ENCODE measurements around the gene CHORDC1.

The CHORDC1 gene

GRCh38 chr11:90235526-90235925, 12.7 kb upstream of the CHORDC1 start:
- Histone ChIP-seq H3K36me3 (ENCODE audit: insufficient read depth, low read length) (no peaks in the 10 kb centered on the region), H3K4me3 (ENCODE audit: low read depth, low read length, poor library complexity, severe bottlenecking) (no peak overlapping the region), H3F3A (ENCODE audit: insufficient read depth, low read length) (no peaks in the 10 kb centered on the region), H3K79me2 (ENCODE audit: insufficient read depth, low read length) (no peaks in the 10 kb centered on the region), H3K4me1 (ENCODE audit: insufficient read depth, low read length, severe bottlenecking) (no peaks in the 10 kb centered on the region), H3K4me2 (ENCODE audit: low read length) (no peak overlapping the region), H4K20me1 (ENCODE audit: insufficient read depth, low read length) (no peaks in the 10 kb centered on the region), H3K9me3 (ENCODE audit: low read length) (no peaks in the 10 kb centered on the region), H3K9me2 (ENCODE audit: low read depth, low read length) (no peaks in the 10 kb centered on the region), H3K9ac (ENCODE audit: low read length) (no peak overlapping the region), H3K27me3 (ENCODE audit: insufficient read depth, low read length) (no peaks in the 10 kb centered on the region), H2AFZ (ENCODE audit: low read length) (no peak overlapping the region), H3K27ac (ENCODE audit: low read depth, low read length, poor library complexity, severe bottlenecking) (no peak overlapping the region)
- TF ChIP-seq, protein P1, sequence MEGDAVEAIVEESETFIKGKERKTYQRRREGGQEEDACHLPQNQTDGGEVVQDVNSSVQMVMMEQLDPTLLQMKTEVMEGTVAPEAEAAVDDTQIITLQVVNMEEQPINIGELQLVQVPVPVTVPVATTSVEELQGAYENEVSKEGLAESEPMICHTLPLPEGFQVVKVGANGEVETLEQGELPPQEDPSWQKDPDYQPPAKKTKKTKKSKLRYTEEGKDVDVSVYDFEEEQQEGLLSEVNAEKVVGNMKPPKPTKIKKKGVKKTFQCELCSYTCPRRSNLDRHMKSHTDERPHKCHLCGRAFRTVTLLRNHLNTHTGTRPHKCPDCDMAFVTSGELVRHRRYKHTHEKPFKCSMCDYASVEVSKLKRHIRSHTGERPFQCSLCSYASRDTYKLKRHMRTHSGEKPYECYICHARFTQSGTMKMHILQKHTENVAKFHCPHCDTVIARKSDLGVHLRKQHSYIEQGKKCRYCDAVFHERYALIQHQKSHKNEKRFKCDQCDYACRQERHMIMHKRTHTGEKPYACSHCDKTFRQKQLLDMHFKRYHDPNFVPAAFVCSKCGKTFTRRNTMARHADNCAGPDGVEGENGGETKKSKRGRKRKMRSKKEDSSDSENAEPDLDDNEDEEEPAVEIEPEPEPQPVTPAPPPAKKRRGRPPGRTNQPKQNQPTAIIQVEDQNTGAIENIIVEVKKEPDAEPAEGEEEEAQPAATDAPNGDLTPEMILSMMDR (IDR thresholded peaks at IDR 0.05; ENCODE audit: low read length) = no peak
- TF ChIP-seq EZH2 (IDR thresholded peaks at IDR 0.05; ENCODE audit: borderline replicate concordance, low read length) = no peak

GRCh38 chr11:90234977-90235376, 12.1 kb upstream of the CHORDC1 start:
- Histone ChIP-seq H3K9ac (ENCODE audit: low read length) (no peak overlapping the region), H3K36me3 (ENCODE audit: insufficient read depth, low read length) (no peaks in the 10 kb centered on the region), H3K9me2 (ENCODE audit: low read depth, low read length) (no peaks in the 10 kb centered on the region), H3K27me3 (ENCODE audit: insufficient read depth, low read length) (no peaks in the 10 kb centered on the region), H3K9me3 (ENCODE audit: low read length) (no peaks in the 10 kb centered on the region), H3K79me2 (ENCODE audit: insufficient read depth, low read length) (no peaks in the 10 kb centered on the region), H2AFZ (ENCODE audit: low read length) (no peak overlapping the region), H3F3A (ENCODE audit: insufficient read depth, low read length) (no peaks in the 10 kb centered on the region), H3K4me3 (ENCODE audit: low read depth, low read length, poor library complexity, severe bottlenecking) (no peak overlapping the region), H3K4me2 (ENCODE audit: low read length) (no peak overlapping the region), H3K4me1 (ENCODE audit: insufficient read depth, low read length, severe bottlenecking) (no peaks in the 10 kb centered on the region), H3K27ac (ENCODE audit: low read depth, low read length, poor library complexity, severe bottlenecking) (no peak overlapping the region), H4K20me1 (ENCODE audit: insufficient read depth, low read length) (no peaks in the 10 kb centered on the region)
- TF ChIP-seq, protein P1 (IDR thresholded peaks at IDR 0.05; ENCODE audit: low read length) = no peak

- H3K9ac ChIP-seq (ENCODE audit: low read length) = no peak overlapping the region
- no peak overlapping the region for H2AFZ ChIP-seq (ENCODE audit: low read length)
- no peaks in the 10 kb centered on the region for H3K79me2 ChIP-seq (ENCODE audit: insufficient read depth, low read length)
- no peaks in the 10 kb centered on the region for H3K4me1 ChIP-seq (ENCODE audit: insufficient read depth, low read length, severe bottlenecking)
- H3K27me3 ChIP-seq (ENCODE audit: insufficient read depth, low read length) = no peaks in the 10 kb centered on the region
- no peak for TF ChIP-seq EZH2 (IDR thresholded peaks at IDR 0.05; ENCODE audit: borderline replicate concordance, low read length)
- TF ChIP-seq, protein P1 (IDR thresholded peaks at IDR 0.05; ENCODE audit: low read length) = no peak
- no peak overlapping the region for H3K4me3 ChIP-seq (ENCODE audit: low read depth, low read length, poor library complexity, severe bottlenecking)
- H3K36me3 ChIP-seq (ENCODE audit: insufficient read depth, low read length) = no peaks in the 10 kb centered on the region
- H3K27ac ChIP-seq (ENCODE audit: low read depth, low read length, poor library complexity, severe bottlenecking) = no peak overlapping the region
- H3F3A ChIP-seq (ENCODE audit: insufficient read depth, low read length) = no peaks in the 10 kb centered on the region
- H3K4me2 ChIP-seq (ENCODE audit: low read length) = no peak overlapping the region
- no peaks in the 10 kb centered on the region for H3K9me2 ChIP-seq (ENCODE audit: low read depth, low read length)
- H3K9me3 ChIP-seq (ENCODE audit: low read length) = no peaks in the 10 kb centered on the region; the same call in 1 of the 2 replicates
- no peaks in the 10 kb centered on the region for H4K20me1 ChIP-seq (ENCODE audit: insufficient read depth, low read length)
These were observed 6.9 kb upstream of the CHORDC1 start for GRCh38 chr11:90229791-90230190.

All from OCI-LY1 (cell line).